ENCODE measurements around the gene PACSIN3.

GRCh38 chr11:47161134-47161854 lies 24.9 kb downstream of the PACSIN3 start:
- TF ChIP-seq CTCF (IDR thresholded peaks at IDR 0.05) (peak; percentile 50 to 72 (median 65)), POLR2AphosphoS5 (IDR thresholded peaks at IDR 0.05) (peak in 1 of 3 donors; percentile 16), POLR2A (IDR thresholded peaks at IDR 0.05) (no peak)

All from transverse colon (tissue), 4 donors.